Measurements from ENCODE around the gene SPATA2. TPM values are rescaled to one million over a fixed set of nuclear protein-coding genes. Genes with fewer than 3 reads are reported as not detected.

Gene SPATA2
- polyA plus RNA-seq, 3 donors from 2014 or later: 1.2 to 5.3 (median 2.2) TPM

- Mint-ChIP-seq H3K4me1 (no peaks in the 10 kb centered on the region), H3K4me3 (no peak overlapping the region), H3K27ac (peak overlapping the region in 1 of 6 donors; percentile 19), H3K27me3 (ENCODE audit: low read depth in 3 of 3) (peaks cover 0 to 2% (median 0%) of the 10 kb centered on the region in 3 donors), H3K9me3 (no peaks in the 10 kb centered on the region), H3K36me3 (peaks cover 6 to 39% (median 15%) of the 10 kb centered on the region in 3 donors)
- DNase-seq: no peak
Measured at GRCh38 chr20:49880177-49880576, 35.2 kb downstream of the SPATA2 start.

DNA sequence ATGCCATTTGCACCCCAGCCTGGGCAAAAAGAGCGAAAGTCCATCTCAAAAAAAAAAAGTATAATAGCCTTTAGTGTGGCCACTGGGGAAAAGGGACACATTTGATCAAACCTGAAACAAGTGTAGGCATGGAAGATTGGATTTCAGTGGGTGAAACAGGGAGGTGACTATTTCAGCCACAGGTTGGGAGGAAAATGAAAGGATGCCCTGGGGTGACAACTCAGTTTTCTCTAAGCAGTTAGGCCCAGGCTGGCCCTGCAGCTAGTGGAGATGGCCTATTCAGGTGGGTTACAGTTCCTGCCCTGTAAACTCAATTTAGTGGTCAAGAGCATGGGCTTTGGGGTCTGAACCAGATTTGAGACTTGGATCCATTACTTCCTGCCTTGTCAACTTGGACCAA, 36.4 kb downstream of the SPATA2 start:
- no peaks in the 10 kb centered on the region for H3K4me1 Mint-ChIP-seq
- no peak overlapping the region for H3K4me3 Mint-ChIP-seq
- H3K9me3 Mint-ChIP-seq: no peaks in the 10 kb centered on the region
- H3K36me3 Mint-ChIP-seq: peaks cover 11 to 37% (median 22%) of the 10 kb centered on the region in 3 donors
- H3K27me3 Mint-ChIP-seq (ENCODE audit: low read depth in 3 of 3): no peaks in the 10 kb centered on the region
- no peak for DNase-seq
- H3K27ac Mint-ChIP-seq: no peak overlapping the region

- no peak for DNase-seq
- H3K9me3 Mint-ChIP-seq: no peaks in the 10 kb centered on the region
- H3K4me1 Mint-ChIP-seq: no peaks in the 10 kb centered on the region
- peak overlapping the region in 1 of 6 donors; percentile 63 for H3K27ac Mint-ChIP-seq
- no peaks in the 10 kb centered on the region for H3K27me3 Mint-ChIP-seq (ENCODE audit: low read depth in 3 of 3)
- peaks cover 11 to 31% (median 20%) of the 10 kb centered on the region in 3 donors for H3K36me3 Mint-ChIP-seq
- H3K4me3 Mint-ChIP-seq: no peak overlapping the region
Measured at GRCh38 chr20:49877386-49877921, 37.9 kb downstream of the SPATA2 start.

GRCh38 chr20:49874696-49875095, 40.6 kb downstream of the SPATA2 start:
- no peaks in the 10 kb centered on the region for H3K4me1 Mint-ChIP-seq
- H3K27me3 Mint-ChIP-seq (ENCODE audit: low read depth in 3 of 3): no peaks in the 10 kb centered on the region
- H3K9me3 Mint-ChIP-seq: no peaks in the 10 kb centered on the region
- peaks cover 8 to 19% (median 9%) of the 10 kb centered on the region in 3 donors for H3K36me3 Mint-ChIP-seq
- no peak overlapping the region for H3K4me3 Mint-ChIP-seq
- no peak for DNase-seq
- H3K27ac Mint-ChIP-seq: peak overlapping the region in 2 of 6 donors; percentile 45 to 62

DNA sequence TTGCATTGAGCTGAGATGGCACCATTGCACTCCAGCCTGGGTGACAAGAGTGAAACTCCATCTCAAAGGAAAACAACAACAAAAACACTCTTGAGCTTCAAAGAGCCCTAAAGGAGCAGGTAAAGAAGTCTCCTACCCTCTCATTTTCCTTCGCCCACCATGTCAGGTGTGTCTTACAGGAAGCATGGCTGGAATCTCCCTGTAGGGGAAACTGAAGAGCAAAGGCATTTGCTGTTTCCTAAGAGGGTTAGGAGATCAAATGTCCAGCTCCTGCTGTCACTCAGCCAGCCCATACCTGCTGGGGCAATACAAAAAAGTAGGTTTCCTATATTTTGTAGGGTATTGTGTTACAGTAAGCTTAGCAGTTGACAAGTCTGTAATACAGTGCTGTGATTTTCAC, 43.3 kb downstream of the SPATA2 start:
- Mint-ChIP-seq H3K9me3 (no peaks in the 10 kb centered on the region), H3K4me1 (no peaks in the 10 kb centered on the region), H3K27me3 (ENCODE audit: low read depth in 3 of 3) (no peaks in the 10 kb centered on the region), H3K4me3 (no peak overlapping the region), H3K36me3 (peaks cover 11 to 15% (median 12%) of the 10 kb centered on the region in 3 donors), H3K27ac (no peak overlapping the region)
- no peak for DNase-seq

DNA sequence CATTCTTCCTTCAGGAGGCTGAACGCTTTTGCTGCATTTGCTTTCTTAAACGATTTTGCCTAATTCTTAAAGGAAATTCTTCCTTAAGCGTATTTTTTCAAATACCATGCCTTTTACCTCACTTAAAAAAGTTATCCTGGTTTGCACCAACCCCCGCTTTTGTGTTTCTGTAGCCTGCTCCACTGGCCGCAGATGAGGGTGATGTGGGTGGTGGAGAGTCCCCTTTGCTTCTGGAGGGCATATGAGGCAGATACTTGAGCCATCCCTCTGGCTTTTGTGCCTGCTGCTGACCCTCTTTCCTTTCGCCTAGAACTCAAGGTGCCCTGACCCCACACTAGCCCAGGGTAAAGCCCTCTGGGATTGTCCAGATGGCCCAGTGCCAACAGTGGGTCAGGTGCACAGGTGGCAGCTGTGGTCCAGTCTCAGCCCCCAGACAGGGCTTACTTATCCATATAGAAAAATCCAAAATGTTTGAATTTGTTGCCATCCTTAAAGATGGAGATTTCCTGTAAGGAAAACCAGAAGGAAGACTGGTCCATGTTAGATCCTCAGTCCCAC, 43.9 kb downstream of the SPATA2 start:
- H3K36me3 Mint-ChIP-seq: peaks cover 16 to 21% (median 16%) of the 10 kb centered on the region in 3 donors
- DNase-seq: no peak
- H3K4me1 Mint-ChIP-seq: peaks cover 0 to 3% of the 10 kb centered on the region in 2 donors
- H3K27me3 Mint-ChIP-seq (ENCODE audit: low read depth in 3 of 3): no peaks in the 10 kb centered on the region
- H3K9me3 Mint-ChIP-seq: no peaks in the 10 kb centered on the region
- no peak overlapping the region for H3K4me3 Mint-ChIP-seq
- no peak overlapping the region for H3K27ac Mint-ChIP-seq

DNA sequence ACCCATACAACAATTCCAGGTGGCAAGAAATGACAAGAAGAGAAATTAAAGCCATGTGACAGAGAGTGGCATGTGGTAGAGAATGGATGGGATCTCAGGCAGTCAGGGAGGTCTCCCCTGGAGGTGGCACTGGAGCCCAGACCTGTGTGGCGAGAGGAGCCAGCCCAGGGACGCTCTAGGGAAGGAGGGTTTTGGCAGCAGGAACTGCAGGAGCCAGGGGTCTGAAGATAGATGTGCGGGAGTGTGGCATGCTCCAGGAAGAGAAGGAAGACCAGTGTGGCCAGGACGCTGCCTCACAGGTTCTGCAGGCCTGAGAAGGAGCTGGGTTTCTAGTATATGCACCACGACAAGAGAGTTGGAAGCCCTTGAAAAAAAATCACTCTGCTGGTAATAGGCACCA, 45.1 kb downstream of the SPATA2 start:
- Mint-ChIP-seq H3K36me3 (peaks cover 16 to 30% (median 16%) of the 10 kb centered on the region in 3 donors), H3K4me1 (peaks cover 0 to 3% of the 10 kb centered on the region in 2 donors), H3K27me3 (ENCODE audit: low read depth in 3 of 3) (peaks cover 0 to 1% (median 0%) of the 10 kb centered on the region in 3 donors), H3K9me3 (no peaks in the 10 kb centered on the region), H3K27ac (peak overlapping the region in 1 of 6 donors; percentile 71), H3K4me3 (no peak overlapping the region)
- no peak for DNase-seq

GRCh38 chr20:49868964-49869363, 46.4 kb downstream of the SPATA2 start:
- H3K4me1 Mint-ChIP-seq: peaks cover 0 to 3% of the 10 kb centered on the region in 2 donors
- DNase-seq: no peak
- H3K27ac Mint-ChIP-seq: peak overlapping the region in 1 of 6 donors; percentile 50
- H3K4me3 Mint-ChIP-seq: no peak overlapping the region
- H3K36me3 Mint-ChIP-seq: peaks cover 9 to 37% (median 14%) of the 10 kb centered on the region in 3 donors
- no peaks in the 10 kb centered on the region for H3K9me3 Mint-ChIP-seq
- H3K27me3 Mint-ChIP-seq (ENCODE audit: low read depth in 3 of 3): peaks cover 0 to 1% (median 0%) of the 10 kb centered on the region in 3 donors

DNA sequence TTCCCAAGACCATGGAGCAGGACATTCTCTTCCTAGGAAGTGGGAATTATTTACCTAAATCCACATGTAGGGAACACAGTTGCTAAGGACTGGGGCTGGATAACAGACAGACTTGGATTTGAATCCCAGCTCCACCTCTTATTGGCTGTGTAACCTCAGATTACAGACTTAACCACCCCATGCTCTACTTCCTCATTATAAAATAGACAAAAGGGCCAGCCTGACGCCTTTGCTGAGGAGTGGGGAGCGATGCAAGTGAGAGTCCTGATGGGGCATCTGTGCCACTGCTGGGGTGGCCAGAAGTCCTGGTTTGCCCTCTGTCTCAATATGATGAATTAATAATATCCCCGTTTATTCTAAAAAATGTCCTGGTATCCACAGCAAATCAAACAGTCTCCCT, 46.8 kb downstream of the SPATA2 start:
- no peaks in the 10 kb centered on the region for H3K9me3 Mint-ChIP-seq
- H3K4me1 Mint-ChIP-seq: peaks cover 0 to 3% of the 10 kb centered on the region in 2 donors
- H3K4me3 Mint-ChIP-seq: no peak overlapping the region
- peaks cover 9 to 37% (median 14%) of the 10 kb centered on the region in 3 donors for H3K36me3 Mint-ChIP-seq
- H3K27ac Mint-ChIP-seq: peak overlapping the region in 2 of 6 donors; percentile 22 to 50
- DNase-seq: no peak
- H3K27me3 Mint-ChIP-seq (ENCODE audit: low read depth in 3 of 3): peaks cover 0 to 1% (median 0%) of the 10 kb centered on the region in 3 donors

DNA sequence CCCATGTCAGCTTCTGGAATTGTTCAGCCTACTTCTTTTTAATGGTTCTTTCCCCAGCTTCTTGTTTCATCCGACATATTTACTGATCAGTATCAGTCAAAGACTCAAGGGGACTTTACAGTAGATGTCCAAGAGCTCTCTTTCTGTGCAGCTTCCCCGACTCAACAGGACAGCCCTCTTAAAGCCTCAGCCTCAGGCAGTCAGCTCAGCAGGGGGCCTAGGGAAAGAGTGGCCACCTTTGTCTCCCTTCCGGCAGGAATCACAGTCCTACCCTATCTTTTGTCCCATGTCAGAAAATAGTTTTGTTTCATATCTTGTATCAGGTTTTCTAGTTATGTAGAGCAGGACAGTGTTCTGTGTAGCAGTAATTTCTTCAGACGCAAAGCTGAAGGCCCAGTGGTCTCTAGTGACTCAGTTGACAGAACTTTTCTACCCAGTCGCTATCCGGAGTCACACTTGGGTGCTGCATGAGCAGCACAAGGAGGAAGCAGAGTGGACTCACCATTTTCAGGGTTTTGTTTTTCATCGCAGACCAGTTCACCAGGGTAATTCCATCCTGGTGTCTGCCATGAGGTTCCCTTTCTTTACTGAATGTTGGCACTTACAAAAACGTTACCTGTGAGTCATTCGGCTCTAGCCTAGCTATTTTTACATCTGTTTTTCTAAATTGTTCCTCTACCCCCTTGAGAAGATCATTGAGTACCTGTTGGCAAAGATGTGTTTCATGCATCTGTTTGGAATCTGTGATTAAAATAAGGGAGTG, 47.7 kb downstream of the SPATA2 start:
- H3K27me3 Mint-ChIP-seq (ENCODE audit: low read depth in 3 of 3): peaks cover 0 to 1% (median 0%) of the 10 kb centered on the region in 3 donors
- no peak overlapping the region for H3K27ac Mint-ChIP-seq
- H3K9me3 Mint-ChIP-seq: no peaks in the 10 kb centered on the region
- H3K4me3 Mint-ChIP-seq: no peak overlapping the region
- DNase-seq: no peak
- H3K36me3 Mint-ChIP-seq: peaks cover 9 to 37% (median 14%) of the 10 kb centered on the region in 3 donors
- H3K4me1 Mint-ChIP-seq: peaks cover 0 to 3% of the 10 kb centered on the region in 2 donors

DNA sequence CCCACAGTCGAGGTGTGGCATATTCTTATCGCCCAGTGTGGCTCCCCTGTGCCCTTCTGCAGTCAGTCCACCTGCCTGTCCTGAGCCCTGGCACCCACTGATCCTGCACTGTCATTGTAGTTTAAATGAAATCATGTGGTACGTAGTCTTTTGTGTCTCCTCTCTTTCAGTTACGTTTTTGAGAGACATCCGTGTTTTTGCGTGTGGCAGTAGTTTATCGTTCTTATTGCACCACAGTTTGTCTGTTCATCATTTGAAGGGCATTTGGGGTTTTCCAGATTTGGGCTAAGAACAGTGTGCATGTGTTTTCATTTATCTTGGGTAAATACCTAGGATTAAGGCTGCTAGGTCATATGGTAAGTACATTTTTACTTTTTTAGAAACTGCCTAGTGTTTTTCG, 49.3 kb downstream of the SPATA2 start:
- no peak overlapping the region for H3K4me3 Mint-ChIP-seq
- H3K4me1 Mint-ChIP-seq: peaks cover under 1 to 3% of the 10 kb centered on the region in 2 donors
- DNase-seq: no peak
- no peaks in the 10 kb centered on the region for H3K9me3 Mint-ChIP-seq
- H3K27me3 Mint-ChIP-seq (ENCODE audit: low read depth in 3 of 3): peaks cover 0 to 1% (median 0%) of the 10 kb centered on the region in 3 donors
- H3K36me3 Mint-ChIP-seq: peaks cover 9 to 41% (median 14%) of the 10 kb centered on the region in 3 donors
- peak overlapping the region in 1 of 6 donors; percentile 36 for H3K27ac Mint-ChIP-seq

DNA sequence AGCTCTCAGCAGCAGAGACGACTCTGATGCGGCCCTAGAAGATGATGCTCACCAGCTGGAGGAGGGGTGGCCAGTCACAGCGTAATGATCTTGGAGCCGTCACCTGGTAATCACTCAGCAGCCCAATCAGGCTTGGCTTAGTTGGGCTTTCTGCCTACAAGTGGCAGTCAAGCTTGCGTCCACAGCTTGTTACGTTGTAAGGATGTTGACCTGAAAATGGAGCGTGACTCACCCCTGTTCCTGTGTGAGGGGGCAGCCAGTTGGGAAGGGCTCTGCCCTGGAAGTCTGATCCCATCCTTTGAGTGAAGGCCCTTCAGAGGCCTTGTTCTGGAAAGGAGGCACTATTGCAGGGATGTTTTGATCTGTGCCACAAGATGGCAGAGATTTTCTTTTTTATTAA, 49.8 kb downstream of the SPATA2 start:
- H3K27ac Mint-ChIP-seq: no peak overlapping the region
- peaks cover 5 to 6% of the 10 kb centered on the region in 2 donors for H3K4me1 Mint-ChIP-seq
- DNase-seq: no peak
- H3K36me3 Mint-ChIP-seq: peaks cover 9 to 44% (median 18%) of the 10 kb centered on the region in 3 donors
- H3K9me3 Mint-ChIP-seq: no peaks in the 10 kb centered on the region
- peaks cover 0 to 1% (median 0%) of the 10 kb centered on the region in 3 donors for H3K27me3 Mint-ChIP-seq (ENCODE audit: low read depth in 3 of 3)
- no peak overlapping the region for H3K4me3 Mint-ChIP-seq

DNA sequence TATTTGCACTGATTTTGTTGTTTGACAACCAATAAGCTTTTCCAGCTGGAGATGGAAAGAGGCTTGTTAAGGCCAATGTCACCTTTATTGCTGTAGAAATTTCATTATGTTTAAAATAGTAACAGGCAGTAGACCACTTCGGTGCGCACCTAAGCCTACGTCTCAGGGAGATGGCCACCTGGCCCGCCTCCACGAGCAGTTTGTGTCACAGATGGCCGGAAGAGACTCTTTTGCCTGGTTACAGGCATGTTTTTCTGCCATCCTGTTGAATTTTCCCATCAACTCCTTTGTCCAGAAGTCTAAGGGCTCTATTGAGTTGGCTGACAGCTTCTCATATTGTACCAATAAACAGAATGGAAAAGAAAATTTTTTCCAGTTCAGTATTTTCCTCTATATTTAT, 51.7 kb downstream of the SPATA2 start:
- H3K4me1 Mint-ChIP-seq: peaks cover 5 to 6% of the 10 kb centered on the region in 2 donors
- peaks cover 5 to 37% (median 11%) of the 10 kb centered on the region in 3 donors for H3K36me3 Mint-ChIP-seq
- peaks cover 0 to 1% (median 0%) of the 10 kb centered on the region in 3 donors for H3K27me3 Mint-ChIP-seq (ENCODE audit: low read depth in 3 of 3)
- no peak overlapping the region for H3K27ac Mint-ChIP-seq
- no peak for DNase-seq
- H3K4me3 Mint-ChIP-seq: no peak overlapping the region
- no peaks in the 10 kb centered on the region for H3K9me3 Mint-ChIP-seq

- Mint-ChIP-seq H3K9me3 (no peaks in the 10 kb centered on the region), H3K36me3 (peaks cover 9 to 37% (median 11%) of the 10 kb centered on the region in 3 donors), H3K4me1 (peaks cover 5 to 6% of the 10 kb centered on the region in 2 donors), H3K27ac (no peak overlapping the region), H3K4me3 (no peak overlapping the region), H3K27me3 (ENCODE audit: low read depth in 3 of 3) (peaks cover 0 to 1% (median 0%) of the 10 kb centered on the region in 3 donors)
- DNase-seq: no peak
Measured at GRCh38 chr20:49862607-49863200, 52.6 kb downstream of the SPATA2 start.
